MM.1S (cell line): Measurements from ENCODE around the gene MYL6B.

Experiments used
- EZH2 ChIP-seq: fragments of 300-600 bp; sonication (generic); optimal IDR thresholded peaks from 2 replicates; pipeline ENCODE3; 2017; ENCODE audit warnings: low read depth, mild to moderate bottlenecking, antibody characterized with exemption, low read length, mixed read lengths
- TF ChIP-seq, protein P1 (sequence below): fragments of 300-600 bp; sonication (generic); IDR thresholded peaks from 2 replicates; pipeline ENCODE4 v1.5.1; 2016; ENCODE audit warnings: antibody characterized with exemption, low read length, mixed read lengths

DNA sequence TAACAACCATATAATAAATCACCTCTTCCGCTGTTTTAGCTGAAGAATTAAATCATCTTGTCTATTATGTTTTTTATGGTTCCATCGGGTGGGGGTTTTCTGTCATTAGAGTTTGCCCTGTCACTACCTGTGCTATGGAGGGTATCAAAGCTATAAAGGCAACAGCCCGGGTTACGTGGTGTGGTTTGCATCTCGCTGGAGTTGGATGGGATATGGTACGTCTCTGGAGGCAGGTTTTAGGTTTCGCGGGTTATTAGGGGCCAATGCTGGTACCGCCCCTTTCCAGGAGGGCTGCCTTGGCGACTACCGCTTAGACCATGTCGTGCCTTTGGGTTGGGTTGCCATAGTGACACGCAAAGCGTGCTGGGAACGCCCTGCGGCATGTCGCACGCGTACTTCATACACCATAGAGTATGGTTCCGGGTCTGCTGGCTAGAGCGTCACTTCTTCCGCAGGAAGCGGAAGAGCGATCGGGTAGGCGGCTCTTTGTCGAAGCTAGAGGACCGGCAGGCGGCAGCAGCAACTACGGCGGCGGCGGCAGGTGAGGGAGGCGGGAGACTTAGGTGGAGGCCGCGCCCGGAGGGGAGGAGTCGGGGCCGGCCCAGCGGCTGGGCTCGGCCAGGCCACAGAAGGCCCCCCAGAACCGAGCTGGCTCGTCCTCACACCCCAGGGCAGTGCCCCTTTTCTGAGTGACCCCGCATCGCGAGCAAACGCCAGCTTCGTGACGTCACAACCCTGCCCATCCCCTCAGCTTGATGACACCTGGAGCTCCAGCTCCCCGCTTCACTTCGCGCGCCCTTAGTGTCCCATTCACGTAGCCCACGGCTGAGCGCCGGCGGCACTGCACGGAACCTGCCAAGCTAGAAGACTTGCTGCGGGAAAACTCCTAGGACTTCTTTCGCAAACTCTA, 34.4 kb upstream of the MYL6B start, which contains the start of gene ZC3H10:
- no peak for TF ChIP-seq EZH2
- TF ChIP-seq, protein P1, sequence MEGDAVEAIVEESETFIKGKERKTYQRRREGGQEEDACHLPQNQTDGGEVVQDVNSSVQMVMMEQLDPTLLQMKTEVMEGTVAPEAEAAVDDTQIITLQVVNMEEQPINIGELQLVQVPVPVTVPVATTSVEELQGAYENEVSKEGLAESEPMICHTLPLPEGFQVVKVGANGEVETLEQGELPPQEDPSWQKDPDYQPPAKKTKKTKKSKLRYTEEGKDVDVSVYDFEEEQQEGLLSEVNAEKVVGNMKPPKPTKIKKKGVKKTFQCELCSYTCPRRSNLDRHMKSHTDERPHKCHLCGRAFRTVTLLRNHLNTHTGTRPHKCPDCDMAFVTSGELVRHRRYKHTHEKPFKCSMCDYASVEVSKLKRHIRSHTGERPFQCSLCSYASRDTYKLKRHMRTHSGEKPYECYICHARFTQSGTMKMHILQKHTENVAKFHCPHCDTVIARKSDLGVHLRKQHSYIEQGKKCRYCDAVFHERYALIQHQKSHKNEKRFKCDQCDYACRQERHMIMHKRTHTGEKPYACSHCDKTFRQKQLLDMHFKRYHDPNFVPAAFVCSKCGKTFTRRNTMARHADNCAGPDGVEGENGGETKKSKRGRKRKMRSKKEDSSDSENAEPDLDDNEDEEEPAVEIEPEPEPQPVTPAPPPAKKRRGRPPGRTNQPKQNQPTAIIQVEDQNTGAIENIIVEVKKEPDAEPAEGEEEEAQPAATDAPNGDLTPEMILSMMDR, result peak; percentile 42
